GM18868 (cell line): ENCODE data around the gene LNP1.
A peak's percentile ranks its signal among the peaks of the same experiment; 100 is the strongest.

Source experiments
- ATAC-seq: cut with Tn5 transposase; IDR thresholded peaks from one replicate; pipeline ENCODE4 v1.9.1; 2021; ENCODE audit warnings: mild to moderate bottlenecking, moderate library complexity; ENCODE audit not compliant: unreplicated experiment

The LNP1 gene

GRCh38 chr3:100399341-100400071 is 1.8 kb upstream of the LNP1 start:
- ATAC-seq, result no peak

GRCh38 chr3:100400419-100400779 is 940 bp upstream of the LNP1 start:
- ATAC-seq, result peak; percentile 21

- ATAC-seq, result peak; percentile 14
Measured at GRCh38 chr3:100401674-100402041, 319 bp downstream of the LNP1 start.

GRCh38 chr3:100402256-100402655 is 917 bp downstream of the LNP1 start:
- no peak for ATAC-seq

GRCh38 chr3:100402891-100403290 is 1.6 kb downstream of the LNP1 start:
- ATAC-seq, result no peak

- ATAC-seq, result no peak
Measured at GRCh38 chr3:100403362-100404249, 2.3 kb downstream of the LNP1 start.

- no peak for ATAC-seq
Measured at GRCh38 chr3:100404250-100404548, 2.9 kb downstream of the LNP1 start.

GRCh38 chr3:100407164-100407563 is 5.8 kb downstream of the LNP1 start:
- no peak for ATAC-seq

GRCh38 chr3:100407977-100408532 is 6.7 kb downstream of the LNP1 start:
- no peak for ATAC-seq

- no peak for ATAC-seq
Measured at GRCh38 chr3:100411091-100411982, 10.0 kb downstream of the LNP1 start.

- no peak for ATAC-seq
Measured at GRCh38 chr3:100412912-100413590, 11.7 kb downstream of the LNP1 start.

- no peak for ATAC-seq
Measured at GRCh38 chr3:100413613-100414012, 12.3 kb downstream of the LNP1 start.

GRCh38 chr3:100416176-100416575 is 14.8 kb downstream of the LNP1 start:
- ATAC-seq, result no peak

GRCh38 chr3:100416863-100417262 is 15.5 kb downstream of the LNP1 start:
- ATAC-seq, result no peak

- no peak for ATAC-seq
Measured at GRCh38 chr3:100419406-100419805, 18.1 kb downstream of the LNP1 start.

- ATAC-seq, result no peak
Measured at GRCh38 chr3:100420885-100421284, 19.5 kb downstream of the LNP1 start.

GRCh38 chr3:100423611-100424010 is 22.3 kb downstream of the LNP1 start:
- ATAC-seq, result no peak

GRCh38 chr3:100424261-100424660 is 22.9 kb downstream of the LNP1 start:
- no peak for ATAC-seq

- ATAC-seq, result no peak
Measured at GRCh38 chr3:100425316-100425715, 24.0 kb downstream of the LNP1 start.

GRCh38 chr3:100426067-100426682 is 24.8 kb downstream of the LNP1 start:
- no peak for ATAC-seq
